GOT3 (cell line): Measurements from ENCODE around the gene PTCD1.
A peak's percentile ranks its signal among the peaks of the same experiment; 100 is the strongest.

ENCODE experiments used
- DNase-seq: peaks from one replicate; lab custom pipeline; 2025; ENCODE audit warnings: mixed read lengths; lab: John Stamatoyannopoulos, UW

Gene PTCD1

GRCh38 chr7:99438573-99439480, at the start of gene PTCD1, which contains the start of gene CPSF4:
PTCD1 (minus strand) TSS chr7:99438798; CDS start chr7:99435242, 3,556 bp downstream.
CPSF4 (plus strand) TSS chr7:99438943; CDS start chr7:99439083, 140 bp downstream.
- DNase-seq = peak; percentile 84

DNA sequence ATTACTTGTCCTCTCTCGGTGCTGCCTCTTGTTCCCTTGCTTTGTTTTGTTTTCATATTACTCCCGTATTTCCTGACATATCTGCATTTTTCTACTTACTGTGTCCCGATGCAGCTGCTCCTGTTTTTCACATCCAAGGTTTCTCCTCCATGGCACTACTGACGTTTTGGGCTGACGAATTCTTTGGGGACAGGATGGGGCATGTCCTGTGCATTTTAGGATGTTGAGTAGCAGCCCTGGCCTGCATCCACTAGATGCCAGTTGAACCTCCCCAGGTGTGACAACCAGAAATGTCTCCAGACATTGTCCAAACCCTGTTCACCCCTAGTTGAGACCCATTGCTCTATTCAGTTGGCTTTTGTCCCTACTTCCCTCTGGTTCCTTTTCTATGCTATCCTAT, 46.5 kb upstream of the PTCD1 start:
- DNase-seq = no peak

- no peak for DNase-seq
These were observed 40.2 kb upstream of the PTCD1 start for GRCh38 chr7:99478464-99479440.

GRCh38 chr7:99476107-99476506, 37.5 kb upstream of the PTCD1 start:
- DNase-seq = no peak

- DNase-seq = no peak
These were observed 34.7 kb upstream of the PTCD1 start for GRCh38 chr7:99473315-99473596.

GRCh38 chr7:99472561-99473314, 34.1 kb upstream of the PTCD1 start, which contains the start of gene ZNF789:
ZNF789 (plus strand) TSS chr7:99472890; CDS start chr7:99476457, 3,567 bp downstream.
- DNase-seq = peak; percentile 65

DNA sequence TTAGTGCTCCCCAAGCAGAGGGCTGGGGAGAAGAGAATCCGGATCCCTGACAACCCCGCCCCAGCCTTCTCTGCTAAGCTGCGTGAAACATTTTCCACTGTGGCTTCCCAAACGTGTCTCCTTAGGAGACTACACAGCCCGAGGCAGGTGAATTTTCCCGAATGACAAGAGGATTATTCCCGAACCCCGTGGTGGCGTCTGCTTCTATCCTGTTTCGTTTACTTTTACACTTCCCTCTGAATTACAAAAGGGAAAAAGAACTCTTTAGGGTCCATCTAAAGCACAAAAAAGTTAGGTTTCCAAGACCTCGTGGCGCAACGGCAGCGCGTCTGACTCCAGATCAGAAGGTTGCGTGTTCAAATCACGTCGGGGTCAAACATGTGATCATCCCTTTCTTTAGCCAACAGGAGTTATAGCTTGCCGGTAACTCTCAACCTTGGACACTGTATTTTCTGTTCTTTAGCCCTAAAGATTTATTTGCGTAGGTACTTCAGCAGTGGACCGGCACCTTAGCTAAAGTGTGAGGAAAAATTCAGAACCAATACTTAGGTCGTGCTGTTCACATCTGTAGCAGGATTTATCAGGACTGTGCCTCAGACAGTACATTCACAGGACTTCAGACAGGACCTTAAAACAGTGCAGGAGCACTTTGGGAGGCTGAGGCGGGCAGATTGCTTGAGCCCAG, 30.9 kb upstream of the PTCD1 start:
- no peak for DNase-seq

DNA sequence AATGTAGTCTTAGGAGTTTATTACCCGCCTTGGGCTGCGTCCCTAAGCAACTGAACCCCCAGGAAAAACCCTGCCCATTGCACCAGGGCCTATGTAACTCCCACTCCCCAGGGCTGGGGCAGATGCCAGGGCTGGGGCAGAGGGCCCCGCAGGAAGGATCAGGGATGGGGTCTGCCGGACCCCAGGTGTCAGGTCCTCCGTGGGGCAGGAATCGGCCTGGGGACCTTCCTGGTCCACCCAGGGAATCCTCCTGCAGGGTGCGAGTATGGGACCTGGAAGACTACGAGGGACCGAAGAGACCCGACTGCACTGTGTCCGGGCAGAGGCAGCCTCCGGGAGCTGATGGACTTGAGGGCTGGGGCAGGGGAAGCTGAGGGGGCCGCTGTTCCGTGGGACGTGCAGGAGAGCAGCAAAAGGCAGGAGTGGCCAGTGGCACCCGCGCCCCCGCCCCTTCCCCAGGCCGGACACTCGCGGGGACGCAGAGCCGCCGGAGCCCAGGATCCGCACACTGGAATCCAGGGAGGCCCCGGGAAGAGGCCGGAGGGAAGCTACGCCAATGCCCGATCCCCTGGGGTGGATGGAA, 29.8 kb upstream of the PTCD1 start:
- no peak for DNase-seq

- DNase-seq = no peak
These were observed 26.8 kb upstream of the PTCD1 start for GRCh38 chr7:99465421-99465768.

DNA sequence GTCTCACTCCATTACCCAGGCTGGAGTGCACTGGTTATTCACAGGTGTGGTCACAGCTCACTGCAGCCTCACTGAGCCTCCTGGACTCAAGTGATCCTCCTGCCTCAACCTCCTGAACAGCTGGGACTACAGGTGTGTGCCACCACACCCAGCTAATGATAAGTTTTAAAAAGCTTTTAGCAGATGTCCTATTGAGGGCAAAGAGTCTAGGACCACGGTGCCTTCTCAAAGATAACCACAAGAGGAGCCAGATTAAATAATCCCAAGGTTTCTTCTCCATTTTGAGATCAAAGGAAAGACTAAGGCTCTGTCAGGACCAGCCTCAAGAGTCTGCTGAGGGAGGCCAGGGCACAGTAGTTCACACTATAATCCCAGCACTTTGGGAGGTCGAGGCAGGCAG, 22.6 kb upstream of the PTCD1 start:
- no peak for DNase-seq

- DNase-seq = no peak
These were observed 22.1 kb upstream of the PTCD1 start for GRCh38 chr7:99460651-99461050.

DNA sequence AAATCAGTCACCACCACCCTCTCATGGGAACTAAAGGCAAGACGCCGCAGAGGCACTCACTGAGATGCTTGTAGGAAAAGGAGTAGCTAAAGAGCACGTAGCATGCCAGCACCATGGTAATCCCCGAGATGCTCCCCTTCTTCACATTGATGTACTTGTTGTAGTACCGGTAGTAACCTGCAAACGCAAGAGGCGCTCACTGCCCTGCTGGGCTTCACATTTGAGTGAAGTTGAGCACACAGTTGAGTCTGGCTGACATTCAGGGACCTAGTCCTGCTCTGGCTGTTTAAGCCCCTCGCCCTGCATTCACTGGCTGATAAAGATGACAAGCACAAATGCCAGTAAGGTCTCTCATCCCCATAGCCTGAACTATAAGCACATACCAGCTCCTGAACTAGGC, 20.5 kb upstream of the PTCD1 start:
- DNase-seq = no peak

GRCh38 chr7:99457650-99458493, 19.3 kb upstream of the PTCD1 start:
- no peak for DNase-seq

DNA sequence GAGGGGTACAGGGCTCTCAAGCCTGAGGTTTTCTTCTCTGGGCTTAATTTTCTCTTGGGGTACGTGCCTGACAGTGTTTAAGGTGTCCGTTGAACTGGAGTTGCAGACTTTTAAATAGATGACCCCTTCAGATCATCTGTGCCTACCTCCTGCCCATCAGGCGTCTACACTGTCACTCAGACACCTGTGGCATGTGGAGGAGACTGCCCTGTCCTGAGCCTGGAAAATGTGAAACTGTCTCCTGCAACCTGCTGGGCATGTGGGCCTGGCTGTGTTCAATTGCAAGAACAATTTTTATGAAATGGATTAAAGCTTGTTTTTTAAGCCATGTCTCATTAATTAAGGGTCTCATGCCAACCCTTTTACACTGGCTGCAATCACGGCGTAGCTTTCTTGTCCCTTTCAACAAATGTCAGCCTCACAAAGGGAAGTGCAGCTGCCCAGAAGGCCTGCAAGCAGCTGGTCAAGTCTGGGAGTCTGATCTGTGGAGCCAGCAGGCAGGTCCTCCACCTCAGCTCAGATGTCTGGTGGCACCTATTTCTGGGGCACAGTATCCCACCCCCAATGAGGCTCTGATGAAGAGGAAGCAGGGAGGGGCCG, 18.6 kb upstream of the PTCD1 start:
- DNase-seq = no peak

GRCh38 chr7:99456288-99456687, 17.7 kb upstream of the PTCD1 start:
- DNase-seq = no peak

DNA sequence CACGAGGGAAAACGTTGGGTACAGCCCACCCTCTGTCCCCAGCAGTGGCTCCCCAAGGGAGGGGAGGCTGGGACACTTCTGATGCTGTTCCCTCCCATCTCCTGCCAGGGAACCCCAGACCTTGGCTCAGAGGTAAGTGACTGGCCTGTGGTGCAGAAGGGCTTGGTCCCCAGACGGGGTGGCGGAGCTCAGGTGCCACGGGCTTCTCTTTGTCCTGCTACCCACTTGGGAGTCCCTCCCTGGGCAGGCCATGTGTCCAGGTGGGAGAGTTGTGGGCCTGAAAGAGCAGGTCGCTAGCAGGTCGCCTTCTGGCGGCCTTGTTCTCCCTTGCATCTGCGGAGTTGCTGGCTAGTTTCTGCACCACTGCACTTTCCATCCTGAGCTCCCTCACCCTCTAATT, 17.3 kb upstream of the PTCD1 start:
- no peak for DNase-seq

- no peak for DNase-seq
These were observed 14.5 kb upstream of the PTCD1 start for GRCh38 chr7:99453105-99453504.

GRCh38 chr7:99452541-99452940, 13.9 kb upstream of the PTCD1 start:
- DNase-seq = no peak

DNA sequence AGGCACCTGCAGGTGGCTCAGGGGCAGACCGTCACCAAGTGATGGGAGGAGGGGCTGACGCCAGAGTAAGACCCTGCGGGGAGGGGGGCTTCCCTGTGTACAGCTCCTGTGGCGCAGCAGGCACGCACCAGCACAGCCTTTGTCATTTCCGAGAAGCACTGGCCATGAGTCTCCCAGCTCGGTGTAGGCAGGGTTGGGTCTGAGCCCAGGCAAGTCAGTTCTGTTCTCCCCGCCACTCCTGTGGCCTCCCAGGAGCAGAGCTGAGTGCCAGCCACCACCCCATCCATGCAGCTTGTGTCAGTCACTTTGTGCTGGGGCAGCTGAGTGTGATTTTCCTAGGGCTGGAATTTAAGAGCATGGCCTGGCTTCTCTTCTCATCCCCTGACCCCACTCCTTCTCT, 13.3 kb upstream of the PTCD1 start:
- DNase-seq = no peak

- no peak for DNase-seq
These were observed 10.7 kb upstream of the PTCD1 start for GRCh38 chr7:99449326-99449725.
